IPS DF 6.9 (cell line): ENCODE data around the gene NIP7.

Experiments used
- DNase-seq: peaks from one replicate; pipeline ENCODE4 v3.0.0-alpha.2; 2013; ENCODE audit warnings: low read depth, low spot score
- H3K27ac ChIP-seq: one replicate; pipeline ENCODE4 v1.5.1; 2013; ENCODE audit warnings: low read length, control low read depth
- H3K27me3 ChIP-seq: 2 replicates; pipeline ENCODE4 v1.6.1; 2013; ENCODE audit warnings: mild to moderate bottlenecking, low read length; ENCODE audit not compliant: control insufficient read depth, insufficient read depth
- H3K36me3 ChIP-seq: 2 replicates; pipeline ENCODE4 v1.6.1; 2013; ENCODE audit warnings: low read length; ENCODE audit not compliant: control insufficient read depth, insufficient read depth
- H3K4me1 ChIP-seq: 2 replicates; pipeline ENCODE4 v1.6.1; 2013; ENCODE audit warnings: low read length; ENCODE audit not compliant: control insufficient read depth, insufficient read depth
- H3K4me3 ChIP-seq: 2 replicates; pipeline ENCODE4 v1.5.1; 2013; ENCODE audit warnings: mild to moderate bottlenecking, low read length
- H3K9me3 ChIP-seq: 2 replicates; pipeline ENCODE4 v1.6.1; 2013; ENCODE audit warnings: low read length, inconsistent platforms; ENCODE audit not compliant: control insufficient read depth, insufficient read depth
- WGBS: extraction: QIAGEN DNeasy Blood & Tissue Kit; methylation state at CpG from one replicate; pipeline ENCODE4 v1.1.7; 2013; ENCODE audit warnings: mixed read lengths, missing lambda C conversion rate; ENCODE audit not compliant: insufficient read length, insufficient coverage; 5-methylcytosine and 5-hydroxymethylcytosine counted together

NIP7 gene

DNA sequence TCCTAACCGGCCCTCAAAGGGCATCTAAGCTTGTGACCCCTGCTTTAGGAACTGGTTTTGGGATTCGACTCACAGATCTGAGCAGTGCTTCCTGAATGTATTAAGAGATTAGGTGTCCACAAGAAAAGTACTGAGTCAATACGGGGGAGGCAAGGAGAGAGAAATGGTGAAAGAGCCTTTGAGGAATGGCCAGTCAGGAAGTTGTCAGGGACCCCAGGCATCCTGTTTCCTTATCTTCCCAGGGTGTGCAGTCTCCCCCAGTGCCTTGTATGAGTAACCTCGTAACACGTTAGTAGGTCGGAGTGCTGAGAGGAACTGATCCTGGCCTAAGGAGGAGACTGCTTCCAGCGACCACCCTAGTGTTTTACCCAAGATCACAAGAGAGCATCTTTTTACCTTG, 28.4 kb downstream of the NIP7 start:
- no peaks in the 10 kb centered on the region for H3K9me3 ChIP-seq
- no CpG with 5 or more reads among the region's 7 CpGs for WGBS

DNA sequence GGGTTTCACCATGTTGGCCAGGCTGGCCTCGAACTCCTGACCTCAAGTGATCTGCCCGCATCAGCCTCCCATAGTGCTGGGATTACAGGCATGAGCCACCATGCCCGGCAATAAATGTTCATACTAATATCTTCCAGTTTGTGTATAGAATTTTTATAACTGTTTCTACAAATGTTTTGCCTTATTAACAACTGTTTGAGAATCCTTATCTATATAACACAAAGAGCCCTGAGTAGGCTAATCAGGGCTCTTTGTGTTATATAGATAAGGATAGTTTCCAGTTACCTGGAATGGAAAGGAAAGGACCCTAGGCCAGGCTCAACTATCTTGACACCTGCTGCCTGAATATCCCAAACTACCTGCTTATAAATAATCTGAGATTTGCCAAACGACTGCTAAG, 29.3 kb downstream of the NIP7 start:
- no peaks in the 10 kb centered on the region for H3K27me3 ChIP-seq
- no peaks in the 10 kb centered on the region for H3K4me1 ChIP-seq
- WGBS: no CpG with 5 or more reads among the region's 4 CpGs
- no peaks in the 10 kb centered on the region for H3K9me3 ChIP-seq
- H3K36me3 ChIP-seq: peaks cover 21% of the 10 kb centered on the region
- H3K4me3 ChIP-seq: no peak overlapping the region
- no peak for DNase-seq
- no peak overlapping the region for H3K27ac ChIP-seq

More for the DNA sequence above, 28.4 kb downstream of the NIP7 start:
- no peaks in the 10 kb centered on the region for H3K27me3 ChIP-seq
- DNase-seq: no peak
- no peaks in the 10 kb centered on the region for H3K4me1 ChIP-seq
- no peak overlapping the region for H3K27ac ChIP-seq
- H3K4me3 ChIP-seq: no peak overlapping the region
- H3K36me3 ChIP-seq: peaks cover 21% of the 10 kb centered on the region

DNA sequence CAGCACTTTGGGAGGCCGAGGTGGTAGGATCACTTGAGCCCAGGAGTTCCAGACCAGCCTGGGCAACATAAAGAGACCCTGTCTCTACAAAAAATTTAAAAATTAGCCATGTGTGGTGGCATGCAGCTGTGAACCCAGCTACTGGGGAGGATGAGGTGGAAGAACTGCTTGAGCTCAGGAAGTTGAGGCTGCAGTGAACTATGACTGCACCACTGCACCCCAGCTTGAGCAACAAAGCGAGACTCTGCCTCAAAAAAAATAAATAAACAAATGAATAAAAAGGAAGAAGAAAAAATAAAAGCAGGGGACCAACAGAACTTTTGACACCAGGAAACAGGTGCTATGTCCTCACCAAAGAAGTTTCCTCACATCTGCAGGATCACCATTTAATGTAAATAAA, 32.0 kb downstream of the NIP7 start:
- no peak overlapping the region for H3K27ac ChIP-seq
- no peak for DNase-seq
- H3K27me3 ChIP-seq: no peaks in the 10 kb centered on the region
- WGBS: no CpG with 5 or more reads among the region's 2 CpGs
- H3K4me3 ChIP-seq: no peak overlapping the region
- H3K4me1 ChIP-seq: no peaks in the 10 kb centered on the region
- H3K9me3 ChIP-seq: no peaks in the 10 kb centered on the region
- H3K36me3 ChIP-seq: peaks cover 16% of the 10 kb centered on the region

- Histone ChIP-seq H3K27ac (no peak overlapping the region), H3K4me3 (no peak overlapping the region), H3K9me3 (no peaks in the 10 kb centered on the region), H3K27me3 (no peaks in the 10 kb centered on the region), H3K4me1 (no peaks in the 10 kb centered on the region), H3K36me3 (peaks cover 7% of the 10 kb centered on the region)
- no peak for DNase-seq
- no CpG with 5 or more reads among the region's 1 CpG for WGBS
Observed at GRCh38 chr16:69373019-69373418, 33.4 kb downstream of the NIP7 start.

- no peaks in the 10 kb centered on the region for H3K9me3 ChIP-seq
- H3K36me3 ChIP-seq: no peaks in the 10 kb centered on the region; the same call in 1 of the 2 replicates
- DNase-seq: no peak
- no peak overlapping the region for H3K4me3 ChIP-seq
- no peak overlapping the region for H3K27ac ChIP-seq
- no peaks in the 10 kb centered on the region for H3K27me3 ChIP-seq
- H3K4me1 ChIP-seq: no peaks in the 10 kb centered on the region
- no CpG with 5 or more reads among the region's 10 CpGs for WGBS
Observed at GRCh38 chr16:69376393-69377059, 37.0 kb downstream of the NIP7 start.

- H3K36me3 ChIP-seq: peaks cover 3% of the 10 kb centered on the region; the same call in 1 of the 2 replicates
Observed at GRCh38 chr16:69378036-69378435, 38.5 kb downstream of the NIP7 start.

DNA sequence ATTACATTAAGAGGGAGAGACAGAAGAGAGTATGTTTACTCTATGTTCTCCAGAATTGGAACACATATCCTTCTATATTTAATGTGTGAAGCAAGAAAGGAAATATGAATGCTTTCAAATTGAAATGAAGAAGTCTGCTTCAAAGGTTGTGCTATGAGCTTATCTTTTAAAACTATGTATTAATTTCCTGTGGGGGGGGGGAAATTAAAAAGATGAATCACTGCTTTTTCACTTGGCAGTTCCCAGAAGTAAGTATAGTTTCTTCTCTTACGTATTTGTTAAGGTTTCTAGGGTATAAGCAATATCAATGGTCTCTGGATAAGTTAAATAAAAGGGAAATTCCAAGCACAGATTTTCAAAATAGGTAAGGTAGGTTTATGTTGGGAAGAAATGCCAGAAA, 39.2 kb downstream of the NIP7 start:
- no peaks in the 10 kb centered on the region for H3K4me1 ChIP-seq
- H3K36me3 ChIP-seq: peaks cover 3% of the 10 kb centered on the region; the same call in 1 of the 2 replicates
- WGBS: no CpG with 5 or more reads among the region's 1 CpG
- no peaks in the 10 kb centered on the region for H3K27me3 ChIP-seq
- no peak overlapping the region for H3K4me3 ChIP-seq
- no peak overlapping the region for H3K27ac ChIP-seq
- DNase-seq: no peak
- H3K9me3 ChIP-seq: no peaks in the 10 kb centered on the region

More at GRCh38 chr16:69378036-69378435, 38.5 kb downstream of the NIP7 start:
- WGBS: no CpG with 5 or more reads among the region's 1 CpG
- Histone ChIP-seq H3K4me3 (no peak overlapping the region), H3K27ac (no peak overlapping the region), H3K27me3 (no peaks in the 10 kb centered on the region), H3K9me3 (no peaks in the 10 kb centered on the region), H3K4me1 (no peaks in the 10 kb centered on the region)
- no peak for DNase-seq

- no CpG with 5 or more reads among the region's 2 CpGs for WGBS
- H3K4me3 ChIP-seq: no peak overlapping the region
- no peak for DNase-seq
- no peaks in the 10 kb centered on the region for H3K4me1 ChIP-seq
- peaks cover 3% of the 10 kb centered on the region; the same call in 1 of the 2 replicates for H3K36me3 ChIP-seq
- no peak overlapping the region for H3K27ac ChIP-seq
- no peaks in the 10 kb centered on the region for H3K9me3 ChIP-seq
- H3K27me3 ChIP-seq: no peaks in the 10 kb centered on the region
Observed at GRCh38 chr16:69381231-69381630, 41.7 kb downstream of the NIP7 start.

DNA sequence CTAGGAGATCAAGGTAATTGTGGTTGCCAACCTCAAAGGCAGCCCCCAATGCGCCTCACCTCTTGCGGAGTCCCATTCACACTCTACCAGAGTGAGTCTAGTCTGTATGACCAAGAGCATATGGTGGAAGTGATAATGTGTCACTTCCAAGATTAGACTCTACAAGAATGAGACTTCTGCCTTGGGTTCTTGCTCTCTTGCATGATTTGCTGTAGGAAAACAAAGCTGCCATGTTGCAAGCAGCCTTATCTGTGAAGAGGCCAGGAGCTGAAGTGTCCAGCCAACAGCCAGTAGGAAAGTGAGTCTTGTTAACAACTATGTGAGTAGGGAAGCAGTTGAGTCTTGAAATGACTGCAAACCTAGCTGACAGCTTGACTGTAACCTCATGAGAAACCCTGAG, 42.8 kb downstream of the NIP7 start:
- DNase-seq: no peak
- no peak overlapping the region for H3K4me3 ChIP-seq
- no CpG with 5 or more reads among the region's 2 CpGs for WGBS
- H3K36me3 ChIP-seq: peaks cover 3% of the 10 kb centered on the region; the same call in 1 of the 2 replicates
- H3K4me1 ChIP-seq: no peaks in the 10 kb centered on the region
- H3K27ac ChIP-seq: no peak overlapping the region
- H3K27me3 ChIP-seq: no peaks in the 10 kb centered on the region
- no peaks in the 10 kb centered on the region for H3K9me3 ChIP-seq

GRCh38 chr16:69384974-69385373, 45.4 kb downstream of the NIP7 start:
- Histone ChIP-seq H3K27ac (no peak overlapping the region), H3K36me3 (peaks cover 3% of the 10 kb centered on the region; the same call in 1 of the 2 replicates)
- WGBS: no CpG with 5 or more reads among the region's 6 CpGs

DNA sequence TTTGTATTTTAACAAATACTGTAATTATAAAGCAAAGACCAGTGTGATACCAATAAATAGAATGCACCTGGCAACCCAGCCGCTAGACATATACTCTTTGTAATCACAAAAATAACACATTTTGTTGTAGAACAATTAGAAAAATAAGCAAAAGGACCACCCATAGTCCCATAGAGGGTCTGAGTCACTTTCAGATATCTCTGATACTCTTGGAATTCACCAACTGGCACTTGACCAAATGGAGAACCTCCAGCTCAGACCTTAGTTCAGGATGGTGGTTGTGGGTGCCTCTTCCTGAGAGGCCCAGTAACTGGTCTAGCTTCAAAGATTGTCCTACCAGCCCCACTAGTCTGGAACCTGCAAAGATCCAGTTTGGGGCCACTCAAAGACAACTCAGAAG, 47.0 kb downstream of the NIP7 start:
- WGBS: no CpG with 5 or more reads among the region's 1 CpG
- no peaks in the 10 kb centered on the region for H3K4me1 ChIP-seq
- peaks cover 3% of the 10 kb centered on the region; the same call in 1 of the 2 replicates for H3K36me3 ChIP-seq
- H3K27ac ChIP-seq: no peak overlapping the region
- H3K9me3 ChIP-seq: no peaks in the 10 kb centered on the region
- no peak overlapping the region for H3K4me3 ChIP-seq
- no peaks in the 10 kb centered on the region for H3K27me3 ChIP-seq
- no peak for DNase-seq

More at GRCh38 chr16:69384974-69385373, 45.4 kb downstream of the NIP7 start:
- H3K4me3 ChIP-seq: peak overlapping the region; percentile 82; the same call in 1 of the 2 replicates
- DNase-seq: no peak
- H3K27me3 ChIP-seq: no peaks in the 10 kb centered on the region
- no peaks in the 10 kb centered on the region for H3K9me3 ChIP-seq
- no peaks in the 10 kb centered on the region for H3K4me1 ChIP-seq
